Stimulated activated CD4-positive, alpha-beta T cell treated with anti-CD3 and anti-CD28 coated beads, Interleukin-1b, Interleukin-23, amount 100 ng/mL, for 48 hours (primary cell): Measurements from ENCODE around the gene CHD2.
A peak's percentile ranks its signal among the peaks of the same experiment; 100 is the strongest.
"Not testable (repeated sequence)": the region's sequence is repeated elsewhere in the genome, so short reads cannot be mapped to it uniquely, and the experiment has no call there.

Experiments used
- DNase-seq: peaks from one replicate; pipeline ENCODE4 v3.0.0-alpha.2; 2020

CHD2 gene

DNA sequence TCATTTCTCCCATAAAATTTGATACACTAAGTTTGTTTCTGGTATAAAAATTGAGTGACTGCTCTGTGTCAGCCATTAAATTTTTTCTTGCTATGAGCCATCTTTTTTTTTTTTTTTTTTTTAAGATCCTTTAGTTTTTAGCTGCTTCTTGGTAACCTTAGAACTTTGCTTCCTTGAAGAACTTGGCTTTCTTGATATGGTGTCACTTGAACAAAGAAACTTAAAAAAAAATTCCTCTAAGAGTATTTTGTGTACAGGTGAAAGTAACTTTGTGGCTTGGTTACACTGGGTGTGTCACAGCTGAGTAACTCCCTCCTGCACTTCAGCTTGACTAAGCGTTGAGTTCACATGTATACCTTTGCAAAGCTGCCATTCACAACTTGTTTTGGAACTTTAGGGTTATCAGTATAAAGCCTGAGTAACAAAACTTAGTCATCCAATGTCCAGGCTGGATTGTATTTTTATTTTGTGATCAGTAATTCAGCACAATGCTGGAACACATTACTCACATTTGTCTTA lies 6.5 kb downstream of the CHD2 start:
- DNase-seq: peak; percentile 72

DNA sequence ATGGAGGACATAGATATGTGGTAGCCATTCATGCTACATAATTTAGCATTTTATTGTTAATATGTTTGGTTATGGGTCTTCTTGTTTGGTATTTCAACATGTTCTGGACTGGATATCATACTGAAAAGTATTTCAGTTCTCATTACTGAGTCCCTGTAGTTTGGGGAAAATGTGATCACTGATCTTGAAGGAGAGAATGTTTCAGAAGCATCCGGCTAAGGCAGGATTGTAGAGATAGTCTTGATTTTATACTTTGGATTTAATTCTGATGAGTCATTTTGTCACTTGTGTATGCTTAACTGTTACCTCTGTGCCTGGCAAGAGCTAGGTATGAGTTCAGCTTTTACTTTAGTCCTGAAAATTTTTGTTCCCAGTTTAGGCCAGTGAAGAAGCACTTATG lies 7.1 kb downstream of the CHD2 start:
- no peak for DNase-seq

GRCh38 chr15:92907896-92908712 lies 8.0 kb downstream of the CHD2 start:
- DNase-seq: peak; percentile 42

DNA sequence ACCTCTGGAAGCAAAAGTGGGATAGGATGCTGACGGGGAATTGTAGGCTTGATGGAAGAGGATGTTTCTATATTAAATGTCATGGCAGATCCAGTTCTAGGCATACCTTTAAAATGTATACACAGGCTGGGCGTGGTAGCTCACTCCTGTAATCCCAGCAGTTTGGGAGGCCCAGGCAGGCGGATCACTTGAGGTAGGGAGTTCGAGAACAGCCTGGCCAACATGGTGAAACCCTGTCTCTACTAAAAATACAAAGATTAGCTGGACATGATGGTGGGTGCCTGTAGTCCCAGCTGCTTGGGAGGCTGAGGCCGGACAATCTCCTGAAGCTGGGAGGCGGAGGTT lies 8.6 kb downstream of the CHD2 start:
- no peak for DNase-seq

DNA sequence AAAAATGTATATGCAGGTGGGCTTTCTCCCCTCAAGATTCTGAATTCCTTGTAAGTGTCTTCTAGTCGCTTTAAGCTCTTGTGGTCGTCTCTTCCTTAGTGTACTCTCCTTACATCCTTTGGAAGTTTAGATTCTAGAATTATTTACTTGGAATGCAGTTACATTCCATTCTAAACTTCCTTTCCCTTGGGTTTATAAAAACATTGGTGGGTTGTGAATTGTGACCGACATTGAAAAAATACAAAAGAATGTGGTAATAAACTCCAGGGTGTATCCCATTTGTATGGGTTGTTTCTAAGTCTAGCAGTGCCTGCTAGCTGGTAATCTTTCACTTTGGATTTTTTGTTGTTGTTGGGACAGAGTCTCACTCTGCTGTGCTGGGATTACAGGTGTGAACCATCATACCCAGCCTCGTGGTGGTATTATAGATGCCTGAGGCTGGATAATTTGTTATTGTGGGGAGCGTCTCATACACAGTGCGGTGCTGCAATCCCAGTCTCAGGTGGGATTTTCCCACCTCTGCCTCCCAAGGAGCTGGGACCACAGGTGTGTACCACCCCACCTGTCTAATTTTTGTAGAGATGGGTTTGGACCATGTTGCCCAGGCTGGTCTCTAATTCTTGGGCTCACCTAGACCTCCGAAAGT lies 9.1 kb downstream of the CHD2 start:
- DNase-seq: no peak

DNA sequence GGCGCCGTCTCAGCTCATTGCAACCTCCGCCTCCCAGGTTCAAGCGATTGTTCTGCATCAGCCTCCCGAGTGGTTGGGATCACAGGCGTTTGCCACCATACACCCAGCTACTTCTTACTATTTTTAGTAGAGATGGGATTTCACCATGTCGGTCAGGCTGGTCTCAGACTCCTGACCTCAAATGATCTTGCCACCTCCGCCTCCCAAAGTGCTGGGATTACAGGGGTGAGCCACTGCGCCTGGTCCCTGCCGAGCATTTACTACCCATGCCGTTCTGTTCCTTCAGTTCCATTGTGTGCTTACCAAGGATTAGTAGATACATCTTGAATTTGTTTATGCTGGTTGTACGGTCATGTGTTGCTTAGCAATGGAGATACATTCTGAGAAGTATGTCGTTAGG lies 10.3 kb downstream of the CHD2 start:
- no peak for DNase-seq

DNA sequence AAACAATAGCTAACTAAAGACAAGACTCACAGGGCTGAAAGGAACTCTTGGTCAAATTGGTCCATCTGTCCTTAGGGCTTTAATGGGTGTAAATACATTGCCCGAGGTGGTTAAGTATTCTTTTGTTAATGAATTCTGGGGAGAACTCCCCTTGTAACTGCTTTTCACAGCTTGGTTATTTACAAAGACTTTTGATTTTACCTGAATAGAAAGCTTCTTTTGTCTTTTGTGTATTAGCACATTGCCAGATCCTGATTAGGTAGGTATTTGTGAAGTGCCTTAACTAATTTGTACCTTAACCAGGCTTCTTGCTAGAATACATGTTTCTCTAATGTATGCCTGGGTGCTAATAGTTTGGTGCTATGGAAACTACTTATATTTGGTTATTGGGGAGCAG lies 14.0 kb downstream of the CHD2 start:
- no peak for DNase-seq

- no peak for DNase-seq
Measured at GRCh38 chr15:92914768-92915221, 14.7 kb downstream of the CHD2 start.

GRCh38 chr15:92915766-92916435 lies 15.8 kb downstream of the CHD2 start:
- DNase-seq: no peak

GRCh38 chr15:92917598-92918407 lies 17.7 kb downstream of the CHD2 start:
- peak; percentile 92 for DNase-seq

DNA sequence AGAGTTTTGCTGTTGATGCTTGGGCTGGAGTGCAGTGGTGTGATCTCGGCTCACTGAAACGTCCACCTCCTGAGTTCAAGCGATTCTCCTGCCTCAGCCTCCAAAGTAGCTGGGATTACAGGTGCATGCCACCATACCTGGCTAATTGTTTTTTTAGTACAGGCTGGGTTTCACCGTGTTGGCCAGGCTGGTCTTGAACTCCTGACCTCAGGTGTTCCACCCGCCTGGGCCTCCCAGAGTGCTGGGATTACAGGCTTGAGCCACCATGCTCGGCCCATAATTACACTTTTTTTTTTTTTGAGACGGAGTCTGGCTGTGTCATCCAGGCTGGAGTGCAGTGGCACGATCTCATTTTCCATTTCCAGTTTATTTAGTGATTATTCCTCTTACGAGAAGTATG lies 18.8 kb downstream of the CHD2 start:
- not testable (repeated sequence) for DNase-seq

- no peak for DNase-seq
Measured at GRCh38 chr15:92920595-92921161, 20.6 kb downstream of the CHD2 start.

DNA sequence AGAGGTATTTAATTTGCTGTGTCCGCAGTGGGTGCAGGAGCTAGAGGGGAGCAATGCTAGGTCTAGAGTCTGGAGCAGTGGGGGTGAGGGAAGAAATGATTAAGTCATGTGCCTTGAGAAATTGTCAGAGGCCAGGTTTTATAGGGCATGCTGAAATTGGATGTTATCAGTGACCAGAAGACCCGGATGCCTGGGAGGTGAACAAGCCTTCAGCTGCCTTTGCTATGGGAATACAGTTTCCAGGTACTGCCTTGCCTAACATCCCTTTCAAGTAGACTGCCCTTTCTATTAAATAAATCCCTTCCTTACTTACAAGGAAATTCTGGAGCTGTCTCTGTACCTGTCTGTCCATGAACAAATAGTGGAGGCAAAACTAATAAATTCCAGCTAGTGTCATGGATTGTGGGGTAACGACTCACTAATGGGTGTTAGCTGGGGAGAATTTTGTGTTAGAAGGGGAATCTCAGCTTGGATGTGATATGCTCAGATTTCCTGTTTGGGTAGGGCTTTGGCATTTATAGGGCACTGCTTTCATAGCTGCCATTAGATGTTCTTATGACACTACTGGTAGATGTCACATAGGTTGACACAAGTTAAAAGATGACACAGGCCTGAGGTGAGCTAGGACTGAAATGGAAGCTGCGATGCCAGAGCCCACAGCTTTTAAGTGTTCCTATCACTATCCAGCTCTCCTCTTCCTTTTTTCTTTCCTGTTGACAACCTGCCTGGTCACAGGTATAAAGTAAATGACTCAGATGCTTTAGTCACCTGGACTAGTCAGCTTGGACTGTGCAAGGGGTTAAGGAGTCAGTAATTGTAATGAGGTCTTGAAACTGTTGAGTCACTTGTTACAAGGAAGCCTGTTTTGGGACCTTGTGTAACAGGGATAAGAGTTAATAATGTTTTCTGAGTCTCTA lies 21.3 kb downstream of the CHD2 start:
- peak; percentile 32 for DNase-seq

DNA sequence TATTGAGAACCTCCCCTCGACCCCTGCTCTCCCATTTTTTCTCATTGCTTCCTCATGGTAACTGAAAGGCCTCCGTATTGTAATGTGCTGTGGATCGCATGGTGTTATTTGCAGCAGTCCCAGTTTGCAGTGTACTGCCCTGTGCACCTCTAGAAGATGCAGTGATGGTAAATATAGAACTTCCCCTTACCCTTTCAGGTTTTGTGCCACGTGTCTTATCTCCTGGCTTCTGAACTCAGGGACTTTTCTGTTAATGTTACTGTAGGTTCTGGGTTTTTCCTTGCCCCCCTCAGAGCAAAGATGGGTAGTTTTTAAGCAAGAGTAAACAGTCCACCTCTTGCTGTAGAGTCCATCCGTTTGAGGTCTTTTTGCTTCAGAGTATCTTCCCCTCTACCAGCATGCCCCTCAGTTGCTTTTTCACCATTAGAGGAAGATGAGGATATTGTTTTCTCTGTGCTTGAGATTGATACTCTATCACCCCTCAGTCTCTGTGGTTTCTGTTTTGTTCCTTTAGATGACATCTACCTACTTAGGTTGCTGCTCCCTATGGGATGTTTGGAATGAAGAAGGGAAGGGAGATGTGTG lies 22.4 kb downstream of the CHD2 start:
- no peak for DNase-seq

GRCh38 chr15:92924216-92924615 lies 24.1 kb downstream of the CHD2 start:
- DNase-seq: no peak

DNA sequence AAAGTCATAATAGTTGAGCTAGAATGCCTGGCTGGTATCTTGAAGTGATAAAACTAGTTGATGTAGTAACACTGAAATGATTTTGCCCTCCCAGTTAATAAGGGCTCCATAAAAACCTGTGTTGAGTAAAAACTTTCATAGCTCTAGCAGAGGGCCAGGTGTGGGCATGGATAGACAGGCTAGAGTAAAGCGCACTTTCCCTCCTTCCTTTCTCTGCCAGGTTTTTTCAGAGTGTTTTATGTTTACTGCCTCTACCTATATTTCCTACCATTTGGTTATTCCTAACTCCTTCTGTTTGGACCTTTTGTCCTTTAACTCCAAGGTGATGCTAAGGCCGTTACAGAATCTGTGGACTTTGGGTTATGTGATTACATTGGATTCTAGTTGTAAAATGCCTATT lies 25.3 kb downstream of the CHD2 start:
- DNase-seq: no peak

DNA sequence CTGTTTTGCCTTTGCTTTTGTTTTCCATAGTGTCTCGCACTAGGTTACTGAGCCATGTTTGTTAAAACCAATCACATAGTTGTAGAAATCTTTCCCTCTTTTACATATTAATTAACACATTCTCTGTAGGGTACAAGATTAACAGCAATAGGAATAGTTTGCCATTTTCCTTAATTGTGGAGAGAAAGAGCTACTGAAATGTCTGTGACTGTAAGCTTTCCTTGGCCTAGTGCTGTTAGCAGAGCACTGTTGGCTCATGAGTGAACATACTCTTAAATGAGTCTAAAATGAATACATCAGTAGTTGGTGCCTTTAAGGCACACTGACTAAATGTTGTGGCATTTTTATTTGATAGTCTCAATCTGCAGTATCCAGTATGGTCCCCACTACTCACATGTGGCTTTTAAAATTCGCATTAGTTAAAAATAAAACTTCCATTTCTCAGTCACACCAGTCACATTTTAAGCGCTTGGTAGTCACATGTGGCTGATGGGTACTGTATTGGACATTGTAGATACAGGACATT lies 28.2 kb downstream of the CHD2 start:
- DNase-seq: no peak

DNA sequence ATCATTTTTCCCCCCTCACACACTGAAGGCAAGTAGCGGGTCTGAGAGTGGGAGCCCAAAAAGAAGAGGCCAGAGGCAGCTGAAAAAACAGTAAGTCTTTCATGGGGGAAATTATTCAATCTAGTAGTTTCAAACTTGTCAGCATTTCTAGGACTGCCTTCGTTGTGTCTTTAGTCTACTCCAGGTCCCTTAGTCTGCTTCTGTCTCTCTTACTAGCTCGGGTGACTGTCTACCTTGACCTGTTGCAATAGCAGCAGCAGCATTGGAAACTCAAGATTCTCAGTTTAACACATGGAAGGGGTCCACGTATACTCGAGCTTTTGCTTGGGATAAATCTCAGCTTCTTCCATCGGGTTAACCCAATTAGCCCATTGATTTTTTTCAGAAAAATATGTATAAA lies 28.9 kb downstream of the CHD2 start:
- DNase-seq: no peak

- DNase-seq: no peak
Measured at GRCh38 chr15:92930054-92930621, 30.0 kb downstream of the CHD2 start.

DNA sequence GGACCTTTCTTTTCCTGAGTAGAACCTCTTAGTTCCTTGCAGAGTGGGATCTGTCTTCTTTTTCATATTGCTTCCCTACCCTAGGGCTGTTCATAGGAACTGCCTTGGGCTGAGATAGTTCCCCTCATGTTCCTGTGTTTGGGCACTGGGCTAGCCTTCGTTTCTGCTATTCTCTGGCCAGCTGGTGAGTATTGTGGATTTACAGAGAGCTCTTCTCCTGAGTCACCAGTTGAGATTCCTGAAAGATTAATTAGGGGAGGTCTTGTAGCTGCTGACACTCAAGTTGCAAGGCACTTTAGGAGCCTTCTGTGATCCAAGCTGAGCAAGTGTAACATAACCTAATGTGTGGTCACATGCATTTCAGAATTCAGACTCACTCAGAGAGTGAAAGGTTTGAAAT lies 30.7 kb downstream of the CHD2 start:
- no peak for DNase-seq
